Measurements from ENCODE around the gene H2BK1. TPM values are rescaled to one million over a fixed set of nuclear protein-coding genes. Genes with fewer than 3 reads are reported as not detected.

H2BK1 gene
- total RNA-seq = 1 to 10 TPM; 1.0 to 4.1 TPM
- 0.35 to 0.38 reads per million in 2 donors for total RNA-seq

DNA sequence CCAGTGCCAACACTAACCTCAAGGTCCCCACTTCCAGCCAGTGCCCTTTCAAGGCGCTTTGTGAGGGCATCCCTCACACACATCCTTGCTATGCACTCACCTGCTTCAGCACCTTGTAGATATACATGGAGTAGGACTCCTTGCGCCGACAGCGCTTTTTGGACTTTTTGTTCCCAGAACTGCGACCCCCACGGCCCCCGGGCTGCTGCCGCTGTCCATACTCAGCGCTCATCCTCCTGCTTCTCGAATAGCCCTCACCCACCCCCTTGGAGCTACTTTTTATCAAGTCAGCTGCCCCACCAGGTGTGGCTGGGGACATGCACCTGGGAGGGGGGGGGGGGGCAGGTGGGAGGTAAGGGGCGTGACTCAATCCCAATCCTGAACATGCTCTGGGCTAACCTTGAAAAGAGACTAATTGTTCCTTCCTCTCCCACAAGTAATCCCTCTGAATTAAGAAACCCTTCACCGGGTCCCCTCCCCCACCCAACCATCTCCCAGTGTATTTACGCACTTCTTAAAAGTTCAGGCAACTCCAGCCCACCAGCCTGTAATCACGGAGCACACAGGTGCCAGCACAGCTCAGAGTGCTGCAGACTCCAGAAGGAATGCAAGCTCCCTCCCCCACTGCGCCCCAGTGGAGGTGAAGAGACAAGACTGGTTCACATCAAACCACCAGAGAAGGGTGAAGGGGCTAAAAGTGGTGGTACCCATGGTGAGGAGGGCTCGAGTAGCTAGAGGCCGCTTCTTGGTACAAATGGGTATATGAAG, at the start of gene H2BK1:
Gene H2BK1 (minus strand): TSS at position 402 of the 768 bp plus-strand sequence. CDS start 170 bp downstream, at position 232.
- DNase-seq = no peak
- peak within 1 kb of the TSS; percentile 96 for H3K27ac Mint-ChIP-seq
- H3K4me3 Mint-ChIP-seq = peak within 1 kb of the TSS; percentile 47
- no peaks in the 10 kb centered on the region for H3K27me3 Mint-ChIP-seq
- no peak for ATAC-seq
- no peaks in the 10 kb centered on the region for H3K9me3 ChIP-seq (ENCODE audit: control insufficient read depth, low read length, poor library complexity, severe bottlenecking)
- H3K4me1 Mint-ChIP-seq = peaks cover 47% of the 10 kb centered on the region
- no peaks in the 10 kb centered on the region for H3K36me3 Mint-ChIP-seq (ENCODE audit: low read depth)

DNA sequence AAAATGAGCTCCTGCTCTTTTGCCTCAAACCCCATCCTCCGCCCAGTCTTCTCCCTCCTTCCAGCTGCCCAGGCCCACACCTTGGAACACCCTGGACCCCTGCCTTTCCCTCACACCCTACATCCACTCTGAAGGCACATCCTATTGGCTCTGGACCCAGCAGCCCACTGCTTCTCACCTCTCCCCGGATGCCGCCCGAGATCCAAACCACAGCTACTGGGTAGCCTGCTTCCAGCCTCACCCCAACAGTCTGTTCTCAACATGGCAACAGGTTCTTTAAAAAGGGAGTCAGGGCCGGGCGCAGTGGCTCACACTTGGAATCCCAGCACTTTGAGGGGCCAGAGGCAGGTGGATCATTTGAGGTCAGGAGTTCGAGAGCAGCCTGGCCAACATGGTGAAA, 47.7 kb upstream of the H2BK1 start:
- Mint-ChIP-seq H3K27me3 (peaks cover 72% of the 10 kb centered on the region), H3K4me1 (peaks cover 2% of the 10 kb centered on the region), H3K4me3 (no peak overlapping the region), H3K36me3 (ENCODE audit: low read depth) (peaks cover 9% of the 10 kb centered on the region), H3K27ac (no peak overlapping the region)
- H3K9me3 ChIP-seq (ENCODE audit: control insufficient read depth, low read length, poor library complexity, severe bottlenecking) = no peaks in the 10 kb centered on the region
- no peak for DNase-seq
- no peak for ATAC-seq

DNA sequence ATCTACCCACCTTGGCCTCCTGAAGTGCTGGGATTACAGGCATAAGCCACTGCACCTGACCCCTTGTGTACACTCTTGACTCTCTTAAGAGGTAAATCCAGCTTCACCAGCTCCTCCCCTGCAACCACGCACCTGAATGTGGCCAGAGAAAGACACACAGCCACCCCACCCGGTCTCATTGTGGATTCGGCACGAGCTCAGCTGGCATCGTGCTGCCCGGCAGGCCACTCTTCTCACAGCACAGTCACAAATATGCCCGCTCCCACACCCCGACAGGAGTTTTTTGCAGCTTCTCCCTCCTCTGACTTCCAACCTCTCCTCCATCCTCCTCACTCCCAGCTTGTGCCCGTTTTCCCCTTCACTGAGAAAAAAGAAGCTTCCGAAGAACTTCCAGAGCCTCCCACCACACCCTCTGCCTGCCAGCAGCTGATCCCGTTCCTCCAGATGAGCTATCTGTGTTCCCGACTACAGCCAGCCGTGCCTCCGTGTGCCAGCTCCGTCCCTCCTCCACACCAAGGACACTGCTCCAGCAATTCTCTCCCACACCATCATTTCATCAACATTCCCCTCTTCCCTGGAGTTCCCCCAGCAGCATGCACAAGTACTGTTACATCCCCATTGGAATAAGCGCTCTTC, 46.2 kb upstream of the H2BK1 start:
- Mint-ChIP-seq H3K4me1 (peaks cover 8% of the 10 kb centered on the region), H3K4me3 (no peak overlapping the region), H3K27ac (no peak overlapping the region), H3K27me3 (peaks cover 70% of the 10 kb centered on the region), H3K36me3 (ENCODE audit: low read depth) (peaks cover 14% of the 10 kb centered on the region)
- H3K9me3 ChIP-seq (ENCODE audit: control insufficient read depth, low read length, poor library complexity, severe bottlenecking) = no peaks in the 10 kb centered on the region
- ATAC-seq (no peak), DNase-seq (no peak)

DNA sequence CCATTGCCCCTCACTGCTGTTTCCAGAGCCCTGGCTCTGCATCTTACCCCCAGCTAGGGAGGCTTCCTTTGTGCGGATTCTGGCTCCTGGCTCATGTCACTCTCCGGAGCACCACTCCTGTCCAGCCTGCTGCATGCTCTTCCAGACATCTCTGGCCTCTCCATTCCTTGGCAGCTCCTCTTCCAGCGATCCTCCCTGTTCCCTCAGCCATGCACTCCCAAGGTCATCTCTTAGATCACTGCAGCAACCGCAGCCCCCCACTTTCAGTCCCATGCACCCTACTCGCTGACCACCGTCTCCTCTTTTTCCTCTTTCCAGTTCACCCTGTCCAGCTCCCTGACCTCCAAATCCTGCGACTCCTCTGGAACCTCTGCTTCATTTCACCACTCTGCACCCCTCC, 45.1 kb upstream of the H2BK1 start:
- no peaks in the 10 kb centered on the region for H3K9me3 ChIP-seq (ENCODE audit: control insufficient read depth, low read length, poor library complexity, severe bottlenecking)
- peaks cover 73% of the 10 kb centered on the region for H3K27me3 Mint-ChIP-seq
- no peak overlapping the region for H3K4me3 Mint-ChIP-seq
- no peak for DNase-seq
- no peak overlapping the region for H3K27ac Mint-ChIP-seq
- no peak for ATAC-seq
- H3K36me3 Mint-ChIP-seq (ENCODE audit: low read depth) = peaks cover 19% of the 10 kb centered on the region
- peaks cover 17% of the 10 kb centered on the region for H3K4me1 Mint-ChIP-seq

DNA sequence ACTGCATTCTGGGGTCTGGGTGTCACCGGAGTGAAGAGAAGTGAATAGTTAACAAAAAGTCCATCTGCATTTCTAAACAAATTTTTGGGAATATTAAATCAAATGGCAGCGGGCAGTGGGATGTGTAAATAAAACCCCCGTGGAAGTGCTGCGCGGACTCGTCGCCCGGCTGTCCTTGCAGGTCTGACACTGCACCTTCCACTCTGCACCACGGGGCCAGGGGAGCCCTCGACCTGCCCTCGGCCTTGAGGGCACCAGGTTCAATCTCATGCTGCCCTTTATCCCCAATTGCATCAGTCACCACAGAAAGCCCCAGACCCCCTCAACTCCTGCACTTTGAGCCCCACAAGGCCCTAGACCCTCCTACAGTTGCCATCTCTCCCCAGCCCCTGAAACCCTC, 44.6 kb upstream of the H2BK1 start:
- peak overlapping the region; percentile 32 for H3K27ac Mint-ChIP-seq
- H3K27me3 Mint-ChIP-seq = peaks cover 73% of the 10 kb centered on the region

DNA sequence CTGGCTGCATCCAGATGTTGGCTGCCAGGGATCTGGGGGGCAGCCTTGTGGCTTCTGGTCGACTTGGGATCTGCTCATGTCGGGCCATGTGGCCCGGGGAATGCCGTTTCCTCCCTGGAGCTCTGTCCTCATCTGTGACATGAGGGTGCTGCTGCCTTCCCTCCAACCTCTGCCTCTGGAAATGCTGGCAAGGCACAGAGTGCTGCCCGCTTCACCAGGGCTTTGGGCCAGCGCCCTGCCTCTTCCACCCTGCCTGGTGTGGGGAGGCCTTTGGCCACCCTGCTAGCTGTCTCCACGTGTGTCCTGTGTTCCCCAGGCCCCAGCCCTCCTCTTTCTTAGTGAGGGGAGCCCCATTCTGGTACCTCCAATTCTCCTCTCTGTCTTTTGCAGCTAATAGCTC, 44.0 kb upstream of the H2BK1 start:
- H3K27ac Mint-ChIP-seq = peak overlapping the region; percentile 32

More for the DNA sequence above, 44.6 kb upstream of the H2BK1 start:
- Mint-ChIP-seq H3K4me3 (no peak overlapping the region), H3K36me3 (ENCODE audit: low read depth) (peaks cover 20% of the 10 kb centered on the region), H3K4me1 (peaks cover 18% of the 10 kb centered on the region)
- H3K9me3 ChIP-seq (ENCODE audit: control insufficient read depth, low read length, poor library complexity, severe bottlenecking) = no peaks in the 10 kb centered on the region
- ATAC-seq (no peak), DNase-seq (no peak)

GRCh38 chr7:151252961-151253711, 42.8 kb upstream of the H2BK1 start:
- H3K4me3 Mint-ChIP-seq = peak overlapping the region; percentile 77

More for the DNA sequence above, 44.0 kb upstream of the H2BK1 start:
- no peak for DNase-seq
- ATAC-seq = no peak
- Mint-ChIP-seq H3K27me3 (peaks cover 78% of the 10 kb centered on the region), H3K4me1 (peaks cover 19% of the 10 kb centered on the region), H3K36me3 (ENCODE audit: low read depth) (peaks cover 21% of the 10 kb centered on the region), H3K4me3 (no peak overlapping the region)
- H3K9me3 ChIP-seq (ENCODE audit: control insufficient read depth, low read length, poor library complexity, severe bottlenecking) = no peaks in the 10 kb centered on the region

GRCh38 chr7:151252561-151252835, 42.2 kb upstream of the H2BK1 start:
- peak overlapping the region; percentile 77 for H3K4me3 Mint-ChIP-seq
- H3K9me3 ChIP-seq (ENCODE audit: control insufficient read depth, low read length, poor library complexity, severe bottlenecking) = no peaks in the 10 kb centered on the region
- H3K36me3 Mint-ChIP-seq (ENCODE audit: low read depth) = peaks cover 21% of the 10 kb centered on the region
- H3K4me1 Mint-ChIP-seq = peaks cover 30% of the 10 kb centered on the region
- DNase-seq = no peak
- H3K27ac Mint-ChIP-seq = no peak overlapping the region
- H3K27me3 Mint-ChIP-seq = peaks cover 81% of the 10 kb centered on the region
- ATAC-seq = no peak

More at GRCh38 chr7:151252961-151253711, 42.8 kb upstream of the H2BK1 start:
- no peaks in the 10 kb centered on the region for H3K9me3 ChIP-seq (ENCODE audit: control insufficient read depth, low read length, poor library complexity, severe bottlenecking)
- ATAC-seq (no peak), DNase-seq (no peak)
- H3K27ac Mint-ChIP-seq = no peak overlapping the region
- peaks cover 81% of the 10 kb centered on the region for H3K27me3 Mint-ChIP-seq
- peaks cover 21% of the 10 kb centered on the region for H3K36me3 Mint-ChIP-seq (ENCODE audit: low read depth)
- peaks cover 25% of the 10 kb centered on the region for H3K4me1 Mint-ChIP-seq

DNA sequence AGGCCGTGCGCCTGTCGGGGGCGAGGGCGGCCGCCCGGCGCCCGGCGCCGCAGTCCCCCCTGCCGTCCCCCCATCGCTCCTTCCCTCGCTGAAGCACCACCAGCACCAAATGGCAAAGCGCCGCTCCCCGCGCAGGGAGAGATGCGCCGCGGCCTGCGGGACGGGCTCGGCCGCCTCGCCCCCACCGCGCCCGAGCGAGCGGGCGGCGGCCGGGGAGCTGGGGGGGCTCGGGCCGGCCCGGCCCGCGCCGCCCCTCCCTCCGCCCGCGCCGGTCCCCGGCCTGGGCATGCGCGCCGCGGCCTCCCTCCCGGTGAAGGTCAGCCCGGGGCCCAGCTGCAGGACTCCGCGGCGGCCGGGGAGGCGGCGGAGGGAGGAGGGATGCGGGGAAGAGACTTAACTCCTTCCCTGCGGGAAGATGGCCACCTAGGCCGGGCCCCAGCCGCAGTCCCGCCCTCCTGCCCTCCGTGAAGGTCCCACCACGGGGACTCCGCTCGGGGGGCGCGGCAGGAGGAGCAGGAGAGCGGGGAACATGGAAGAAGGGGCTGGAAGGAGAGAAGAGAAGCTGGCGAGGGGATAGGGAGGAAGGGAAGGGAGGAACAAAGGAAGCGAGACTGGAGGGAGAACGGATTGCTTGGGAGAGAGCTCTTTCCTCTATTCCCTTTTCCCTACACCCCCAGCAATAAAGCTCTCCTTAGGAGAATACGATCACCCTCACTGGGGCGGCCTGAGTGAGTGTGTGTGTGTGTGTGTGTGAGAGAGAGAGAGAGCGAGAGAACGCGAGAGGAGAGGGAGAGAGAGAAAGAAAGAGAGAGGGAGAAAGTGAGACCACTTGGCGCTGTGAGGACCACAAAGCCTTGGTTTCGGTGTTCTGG, 41.6 kb upstream of the H2BK1 start:
- ATAC-seq (peak; percentile 27), DNase-seq (no peak)
- Mint-ChIP-seq H3K36me3 (ENCODE audit: low read depth) (peaks cover 21% of the 10 kb centered on the region), H3K4me1 (peaks cover 31% of the 10 kb centered on the region), H3K4me3 (peak overlapping the region; percentile 80), H3K27ac (no peak overlapping the region), H3K27me3 (peaks cover 76% of the 10 kb centered on the region)
- H3K9me3 ChIP-seq (ENCODE audit: control insufficient read depth, low read length, poor library complexity, severe bottlenecking) = no peaks in the 10 kb centered on the region

- Mint-ChIP-seq H3K27ac (no peak overlapping the region), H3K27me3 (peaks cover 72% of the 10 kb centered on the region)
- no peak for ATAC-seq
Observed at GRCh38 chr7:151251328-151251688, 41.0 kb upstream of the H2BK1 start.

GRCh38 chr7:151250181-151251132, 40.2 kb upstream of the H2BK1 start:
- no peak for ATAC-seq
- Mint-ChIP-seq H3K4me3 (peak overlapping the region; percentile 76), H3K36me3 (ENCODE audit: low read depth) (peaks cover 16% of the 10 kb centered on the region), H3K27me3 (peaks cover 68% of the 10 kb centered on the region), H3K4me1 (peaks cover 38% of the 10 kb centered on the region), H3K27ac (no peak overlapping the region)
- DNase-seq = no peak
- no peaks in the 10 kb centered on the region for H3K9me3 ChIP-seq (ENCODE audit: control insufficient read depth, low read length, poor library complexity, severe bottlenecking)

More at GRCh38 chr7:151251328-151251688, 41.0 kb upstream of the H2BK1 start:
- Mint-ChIP-seq H3K36me3 (ENCODE audit: low read depth) (peaks cover 19% of the 10 kb centered on the region), H3K4me3 (peak overlapping the region; percentile 76), H3K4me1 (peaks cover 34% of the 10 kb centered on the region)
- H3K9me3 ChIP-seq (ENCODE audit: control insufficient read depth, low read length, poor library complexity, severe bottlenecking) = no peaks in the 10 kb centered on the region
- no peak for DNase-seq

DNA sequence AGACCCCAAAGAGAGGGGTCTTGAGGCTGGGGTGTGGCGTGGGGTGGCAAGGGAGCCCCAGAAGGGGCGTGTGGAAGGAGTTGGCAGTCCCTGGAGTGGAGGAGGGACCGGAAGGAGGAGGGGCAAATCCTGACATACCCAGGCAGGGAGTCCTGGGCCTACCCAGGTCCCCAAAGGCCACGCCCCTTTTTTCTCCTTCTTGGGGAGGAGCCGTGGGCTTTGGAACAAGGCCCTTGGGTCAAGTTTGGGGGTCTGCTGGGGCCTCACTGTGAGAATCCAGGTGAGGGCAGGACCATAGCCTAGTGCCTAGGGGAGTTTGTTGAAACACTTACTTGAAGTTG, 39.4 kb upstream of the H2BK1 start:
- DNase-seq = no peak
- H3K4me3 Mint-ChIP-seq = peak overlapping the region; percentile 91
- no peak for ATAC-seq
- H3K27ac Mint-ChIP-seq = no peak overlapping the region
- H3K4me1 Mint-ChIP-seq = peaks cover 40% of the 10 kb centered on the region
- H3K27me3 Mint-ChIP-seq = peaks cover 61% of the 10 kb centered on the region
- H3K9me3 ChIP-seq (ENCODE audit: control insufficient read depth, low read length, poor library complexity, severe bottlenecking) = no peaks in the 10 kb centered on the region
- peaks cover 16% of the 10 kb centered on the region for H3K36me3 Mint-ChIP-seq (ENCODE audit: low read depth)
